Amniotic epithelial cell (primary cell): Measurements from ENCODE around the gene MYMX.
A peak's percentile ranks its signal among the peaks of the same experiment; 100 is the strongest.
"Not testable (repeated sequence)": the region's sequence is repeated elsewhere in the genome, so short reads cannot be mapped to it uniquely, and the experiment has no call there.

Experiments used
- DNase-seq: peaks from one replicate; pipeline ENCODE4 v3.0.0-alpha.2; 2010; ENCODE audit warnings: low read depth

Gene MYMX

DNA sequence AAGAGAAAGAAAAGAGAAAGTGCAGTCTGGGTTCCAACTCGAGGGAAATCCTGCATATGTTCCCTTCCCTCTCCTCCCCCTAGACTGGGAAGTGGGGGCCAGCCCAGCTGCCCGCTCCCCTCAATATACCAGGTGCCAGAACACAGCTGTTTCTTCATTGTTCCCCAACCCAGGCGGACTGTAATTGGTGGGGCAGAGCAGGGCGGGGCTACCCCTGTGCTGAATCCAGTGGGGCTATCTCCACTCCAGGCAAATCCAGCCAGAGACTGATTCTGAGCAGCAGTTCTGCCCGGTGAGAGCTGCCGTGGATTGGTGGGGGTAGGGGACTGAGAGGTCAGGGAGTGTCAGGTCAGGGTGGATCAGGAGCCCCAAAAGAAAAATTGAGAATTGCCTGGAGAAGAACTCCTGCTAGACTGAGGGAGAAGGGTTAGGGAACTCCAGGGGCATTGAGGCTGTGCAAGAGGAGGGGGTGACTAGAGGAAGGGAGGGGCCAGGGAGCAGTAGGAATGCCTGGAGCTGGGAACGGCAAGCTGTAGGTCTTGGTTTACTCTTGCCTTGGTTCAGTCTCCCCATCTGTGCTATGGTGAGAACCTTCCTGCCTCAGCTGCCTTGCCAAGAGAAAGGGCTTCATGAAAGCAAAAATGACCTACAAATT lies at the start of gene MYMX:
Gene MYMX, plus strand, starts transcription at position 250 of the 655 bp plus-strand sequence. CDS start 546 bp downstream, outside the sequence.
- DNase-seq, result no peak

DNA sequence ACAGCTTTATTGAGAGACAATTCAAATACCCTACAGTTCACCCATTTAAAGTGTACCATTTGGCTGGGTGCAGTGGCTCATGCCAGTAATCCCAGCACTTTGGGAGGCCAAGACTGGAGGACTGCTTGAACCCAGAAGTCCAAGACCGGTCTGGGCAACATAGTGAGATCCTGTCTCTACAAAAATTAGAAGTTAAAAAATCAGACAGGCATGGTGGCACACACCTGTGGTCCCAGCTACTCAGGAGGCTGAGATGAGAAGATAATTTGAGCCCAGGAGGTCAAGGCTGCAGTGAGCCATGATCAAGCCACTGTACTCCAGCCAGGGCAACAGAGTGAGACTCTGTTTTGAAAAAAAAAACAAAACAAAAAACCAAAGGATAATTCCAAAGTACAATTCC lies 49.2 kb upstream of the MYMX start:
- no peak for DNase-seq

DNA sequence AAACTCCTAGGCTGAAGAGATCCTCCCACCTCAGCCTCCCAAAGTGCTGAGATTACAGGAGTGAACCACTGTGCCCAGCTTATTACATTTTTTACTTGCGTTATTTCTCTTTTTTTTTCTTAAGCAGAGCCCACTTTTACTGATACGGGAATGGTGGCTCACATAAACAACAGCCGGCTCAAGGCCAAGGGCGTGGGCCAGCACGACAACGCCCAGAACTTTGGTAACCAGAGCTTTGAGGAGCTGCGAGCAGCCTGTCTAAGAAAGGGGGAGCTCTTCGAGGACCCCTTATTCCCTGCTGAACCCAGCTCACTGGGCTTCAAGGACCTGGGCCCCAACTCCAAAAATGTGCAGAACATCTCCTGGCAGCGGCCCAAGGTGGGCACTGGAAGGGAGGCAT lies 47.6 kb upstream of the MYMX start:
- DNase-seq, result no peak

DNA sequence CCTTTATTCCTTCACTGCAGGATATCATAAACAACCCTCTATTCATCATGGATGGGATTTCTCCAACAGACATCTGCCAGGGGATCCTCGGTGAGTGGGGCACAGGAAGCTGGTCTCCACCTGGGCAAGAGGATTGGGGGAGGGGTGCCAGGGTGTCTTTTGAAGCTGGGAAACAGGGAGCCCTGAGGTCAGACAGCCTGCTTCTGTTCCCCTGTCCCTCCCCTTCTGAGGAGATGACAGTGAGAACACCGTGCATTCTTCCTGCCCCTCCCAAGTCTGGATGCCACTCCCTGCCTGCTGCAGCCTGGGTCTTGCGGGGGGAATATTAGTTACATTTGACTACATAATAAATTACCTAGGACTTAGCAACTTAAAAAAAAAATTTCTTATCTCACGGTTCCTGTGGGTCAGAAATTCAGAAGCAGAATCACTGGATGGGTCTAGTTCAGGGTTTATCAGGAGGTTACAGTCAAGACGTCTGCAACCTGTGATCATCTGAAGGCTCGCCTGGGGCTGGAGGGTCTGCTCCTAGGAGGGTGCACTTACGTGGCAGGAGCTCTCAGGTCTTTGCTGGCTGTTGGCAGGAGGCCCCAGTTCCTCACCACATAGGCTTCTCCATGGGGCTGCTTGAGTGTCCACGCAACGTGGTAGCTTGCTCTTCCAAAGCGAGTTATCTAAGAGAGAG lies 46.7 kb upstream of the MYMX start:
- DNase-seq, result no peak

DNA sequence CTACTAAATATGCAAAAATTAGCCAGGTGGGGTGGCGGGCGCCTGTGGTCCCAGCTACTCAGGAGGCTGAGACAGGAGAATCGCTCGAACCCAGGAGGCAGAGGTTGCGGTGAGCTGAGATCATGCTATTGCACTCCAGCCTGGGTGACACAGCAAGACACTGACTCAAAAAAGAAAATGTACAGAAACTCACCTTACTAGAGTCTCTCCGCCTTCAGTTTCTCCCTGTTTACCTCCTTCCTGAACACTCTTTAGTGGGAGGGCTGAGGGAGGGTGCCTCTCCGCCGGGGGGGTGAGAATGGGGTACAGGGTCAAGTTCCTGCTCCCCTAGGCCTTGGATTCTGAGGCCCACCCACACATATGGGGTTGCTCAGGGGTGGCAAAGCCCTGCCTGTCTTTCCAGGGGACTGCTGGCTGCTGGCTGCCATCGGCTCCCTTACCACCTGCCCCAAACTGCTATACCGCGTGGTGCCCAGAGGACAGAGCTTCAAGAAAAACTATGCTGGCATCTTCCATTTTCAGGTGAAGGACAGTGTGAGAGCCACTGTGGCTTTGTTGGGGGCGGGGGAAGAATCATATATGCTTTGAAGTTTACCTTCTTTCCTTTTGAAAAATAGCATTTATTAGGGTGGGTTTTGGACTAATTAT lies 44.7 kb upstream of the MYMX start:
- no peak for DNase-seq

DNA sequence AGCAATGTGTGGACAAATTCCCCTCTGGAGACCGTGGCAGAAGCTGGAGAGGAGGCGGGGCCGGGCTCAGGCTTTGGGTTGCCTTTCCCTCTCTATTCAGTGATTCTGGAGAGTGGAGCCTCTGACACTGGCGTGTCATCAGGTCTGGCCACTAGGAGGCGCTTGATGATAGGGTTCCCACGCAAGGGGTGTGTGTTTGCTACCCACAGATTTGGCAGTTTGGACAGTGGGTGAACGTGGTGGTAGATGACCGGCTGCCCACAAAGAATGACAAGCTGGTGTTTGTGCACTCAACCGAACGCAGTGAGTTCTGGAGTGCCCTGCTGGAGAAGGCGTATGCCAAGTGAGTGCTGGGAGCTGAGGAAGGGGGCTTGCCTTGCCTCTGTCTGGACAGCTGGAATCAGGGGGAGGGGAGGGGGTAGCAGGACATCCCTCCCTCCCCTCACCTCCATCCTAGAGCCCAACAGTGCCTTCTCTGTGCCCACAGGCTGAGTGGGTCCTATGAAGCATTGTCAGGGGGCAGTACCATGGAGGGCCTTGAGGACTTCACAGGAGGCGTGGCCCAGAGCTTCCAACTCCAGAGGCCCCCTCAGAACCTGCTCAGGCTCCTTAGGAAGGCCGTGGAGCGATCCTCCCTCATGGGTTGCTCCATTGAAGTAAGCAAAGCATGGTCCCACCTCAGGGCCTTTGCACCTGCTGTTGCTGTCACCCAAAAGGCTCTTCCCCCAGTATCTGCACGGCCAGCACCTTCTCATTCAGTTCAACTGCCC lies 43.8 kb upstream of the MYMX start:
- peak; percentile 65 for DNase-seq

DNA sequence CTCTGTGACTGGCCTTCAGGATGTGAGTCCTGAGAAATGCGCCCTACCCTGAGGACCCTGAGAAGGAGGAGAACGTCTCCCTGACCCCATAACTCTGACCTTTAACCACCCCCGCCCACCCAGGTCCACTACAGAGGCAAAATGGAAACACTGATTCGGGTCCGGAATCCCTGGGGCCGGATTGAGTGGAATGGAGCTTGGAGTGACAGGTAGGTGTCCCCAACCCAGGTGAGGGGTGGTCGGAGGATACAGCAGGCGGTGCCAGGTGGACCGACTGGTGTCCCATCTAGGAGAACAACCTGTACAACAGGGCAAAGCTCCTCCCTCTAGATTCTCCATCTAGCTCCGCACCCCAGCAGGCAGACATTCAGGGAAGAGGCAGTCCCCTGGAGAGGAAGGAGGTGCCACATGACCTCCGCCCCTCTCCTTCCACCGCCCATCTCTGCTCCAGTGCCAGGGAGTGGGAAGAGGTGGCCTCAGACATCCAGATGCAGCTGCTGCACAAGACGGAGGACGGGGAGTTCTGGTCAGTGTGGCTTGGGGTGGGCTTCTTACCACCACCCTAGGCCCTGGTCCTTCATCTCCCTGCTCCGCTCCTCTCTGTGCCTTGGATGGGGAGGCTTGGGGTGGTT lies 40.5 kb upstream of the MYMX start:
- DNase-seq, result no peak

DNA sequence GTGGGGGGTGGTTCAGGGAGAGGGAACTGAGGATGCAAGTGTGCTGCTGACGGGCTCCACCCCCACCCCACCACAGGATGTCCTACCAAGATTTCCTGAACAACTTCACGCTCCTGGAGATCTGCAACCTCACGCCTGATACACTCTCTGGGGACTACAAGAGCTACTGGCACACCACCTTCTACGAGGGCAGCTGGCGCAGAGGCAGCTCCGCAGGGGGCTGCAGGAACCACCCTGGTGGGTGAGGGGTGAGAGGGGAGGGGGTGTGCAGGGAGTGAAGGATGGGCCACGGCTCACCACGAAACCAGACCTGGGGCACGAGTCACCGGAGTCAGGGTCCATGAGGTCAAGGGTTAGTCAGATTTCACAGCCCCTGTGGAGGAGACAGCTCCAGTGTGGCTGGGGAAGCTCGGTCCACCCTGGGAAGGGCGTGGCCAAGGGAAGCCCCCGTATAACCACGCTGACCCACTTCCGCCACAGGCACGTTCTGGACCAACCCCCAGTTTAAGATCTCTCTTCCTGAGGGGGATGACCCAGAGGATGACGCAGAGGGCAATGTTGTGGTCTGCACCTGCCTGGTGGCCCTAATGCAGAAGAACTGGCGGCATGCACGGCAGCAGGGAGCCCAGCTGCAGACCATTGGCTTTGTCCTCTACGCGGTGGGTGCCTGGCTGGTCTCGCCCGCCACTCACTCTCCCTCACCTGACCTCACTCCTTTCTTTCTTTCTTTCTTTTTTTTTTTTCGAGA lies 39.8 kb upstream of the MYMX start:
- DNase-seq, result no peak

DNA sequence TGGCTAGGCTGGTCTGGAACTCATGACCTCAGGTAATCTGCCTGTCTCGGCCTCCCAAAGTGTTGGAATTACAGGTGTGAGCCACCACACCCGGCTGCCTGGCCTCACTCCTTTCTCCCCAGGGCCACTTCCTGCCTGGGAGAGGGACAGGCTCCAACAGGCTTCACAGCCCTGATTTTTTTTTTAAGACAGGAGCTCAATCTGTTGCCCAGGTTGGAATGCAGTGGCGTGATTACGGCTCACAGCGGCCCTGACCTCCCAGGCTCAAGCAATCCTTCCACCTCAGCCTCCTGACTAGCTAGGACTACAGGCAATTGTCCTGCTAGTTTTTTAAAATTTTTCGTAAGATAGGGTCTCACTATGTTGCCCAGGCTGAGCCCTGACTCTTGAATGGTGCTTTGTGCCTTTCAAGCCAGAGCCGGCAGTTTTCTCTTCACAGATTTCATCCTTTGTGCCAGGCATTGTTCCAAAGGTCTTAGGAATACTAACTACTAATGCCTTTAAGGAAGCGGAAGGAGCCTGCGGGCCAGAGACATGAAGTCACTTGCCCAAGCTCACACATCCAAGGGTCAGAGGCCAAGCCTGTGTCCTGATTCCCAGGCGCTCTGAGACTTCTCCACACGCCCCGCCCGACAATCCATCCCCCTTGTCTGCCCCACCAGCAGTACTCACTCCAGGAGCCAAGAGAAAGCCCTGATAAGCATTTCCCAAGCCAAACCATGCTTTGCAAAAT lies 38.9 kb upstream of the MYMX start:
- peak; percentile 97 for DNase-seq

DNA sequence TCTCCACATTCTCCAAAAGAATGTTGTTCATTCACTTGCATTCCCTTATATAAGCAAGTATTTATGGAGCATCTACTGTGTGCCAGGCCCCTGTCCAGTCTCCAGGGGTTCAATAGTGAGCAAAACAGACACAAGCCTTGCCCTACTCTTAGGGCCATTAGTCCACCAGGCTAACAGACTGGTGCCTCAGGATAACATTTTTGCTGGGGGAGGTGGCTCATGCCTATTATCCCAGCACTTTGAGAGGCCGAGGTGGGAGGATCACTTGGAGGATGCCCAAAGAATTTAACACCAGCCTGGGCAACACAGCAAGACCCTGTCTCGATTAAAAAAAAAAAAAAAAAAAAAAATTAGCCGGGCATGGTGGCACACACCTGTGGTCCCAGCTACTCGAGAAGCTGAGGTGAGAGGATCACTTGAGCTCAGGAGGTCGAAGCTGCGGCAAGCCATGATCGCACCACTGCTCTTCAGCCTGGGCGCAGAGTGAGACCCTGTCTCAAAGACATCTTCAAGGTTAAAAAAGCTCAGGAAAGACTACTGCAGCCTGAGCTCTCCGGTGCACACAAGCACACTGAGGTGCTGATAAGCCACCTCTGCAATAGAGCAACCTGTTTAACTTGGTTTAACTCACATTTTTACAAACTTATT lies 38.2 kb upstream of the MYMX start:
- DNase-seq, result no peak

DNA sequence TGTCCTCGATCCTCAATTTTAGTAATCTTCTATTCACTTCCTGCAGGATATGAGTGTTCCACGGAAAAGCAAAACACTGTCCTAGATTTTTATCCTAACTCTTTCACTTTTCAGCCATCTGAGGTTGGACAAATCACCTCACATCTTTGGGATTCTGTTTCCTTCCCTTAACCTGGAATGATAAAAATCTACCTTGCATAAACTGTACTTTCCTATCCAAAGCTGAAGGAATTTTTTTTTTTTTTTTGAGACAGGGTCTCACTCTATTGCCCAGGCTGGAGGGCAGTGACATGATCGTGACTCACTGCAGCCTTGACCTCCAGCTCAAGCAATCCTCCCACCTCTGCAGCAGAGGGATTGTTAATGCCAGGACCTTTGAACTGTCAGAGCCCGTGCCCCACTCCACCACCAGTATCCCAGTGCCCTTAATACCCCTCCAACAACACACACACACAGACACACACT lies 37.6 kb upstream of the MYMX start:
- peak; percentile 13 for DNase-seq

DNA sequence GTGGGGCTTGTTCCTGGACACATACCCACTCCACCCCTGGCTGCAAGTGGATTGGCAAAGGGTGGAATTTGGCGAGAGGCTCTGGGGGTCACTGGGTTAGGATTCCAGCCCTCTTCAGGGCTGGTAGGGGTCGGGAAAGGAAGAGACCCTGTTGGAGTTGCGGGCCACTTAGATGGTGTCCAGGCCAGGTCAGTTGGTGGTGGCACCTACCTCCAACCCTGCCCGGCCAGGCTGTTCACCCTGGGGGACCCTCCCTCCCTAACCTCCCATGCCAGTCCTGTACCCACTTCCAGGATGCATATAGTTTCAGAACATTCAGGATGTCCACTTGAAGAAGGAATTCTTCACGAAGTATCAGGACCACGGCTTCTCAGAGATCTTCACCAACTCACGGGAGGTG lies 37.1 kb upstream of the MYMX start:
- no peak for DNase-seq

DNA sequence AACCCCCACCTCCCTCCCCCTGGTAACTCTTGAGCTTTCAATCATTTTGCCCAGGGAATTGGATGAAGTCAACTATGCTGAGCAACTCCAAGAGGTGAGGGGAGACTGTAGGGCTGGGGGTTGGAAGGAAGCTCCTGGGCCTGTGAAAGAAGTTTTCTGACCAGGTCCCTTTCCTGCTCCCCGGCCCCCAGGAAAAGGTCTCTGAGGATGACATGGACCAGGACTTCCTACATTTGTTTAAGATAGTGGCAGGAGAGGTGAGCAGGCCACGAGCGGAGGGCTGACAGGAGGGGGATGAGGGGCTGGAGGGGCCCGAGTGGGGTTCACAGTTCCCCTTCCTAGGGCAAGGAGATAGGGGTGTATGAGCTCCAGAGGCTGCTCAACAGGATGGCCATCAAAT lies 36.3 kb upstream of the MYMX start:
- no peak for DNase-seq

DNA sequence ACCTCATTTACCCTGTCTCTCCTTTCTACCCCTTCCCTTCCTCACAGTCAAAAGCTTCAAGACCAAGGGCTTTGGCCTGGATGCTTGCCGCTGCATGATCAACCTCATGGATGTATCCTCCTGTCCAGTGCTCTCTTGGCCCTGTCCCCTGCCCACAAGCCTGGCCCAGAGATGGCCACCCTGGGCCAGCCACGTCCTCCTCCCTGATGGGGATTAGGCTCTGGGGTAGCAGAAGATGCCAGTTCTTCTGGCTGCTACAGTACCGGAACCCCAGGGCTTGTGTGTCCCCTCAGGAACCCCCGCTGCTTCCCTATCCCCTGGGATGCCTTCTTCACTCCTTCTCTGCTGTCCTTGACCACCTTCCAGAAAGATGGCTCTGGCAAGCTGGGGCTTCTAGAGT lies 35.8 kb upstream of the MYMX start:
- DNase-seq, result no peak

DNA sequence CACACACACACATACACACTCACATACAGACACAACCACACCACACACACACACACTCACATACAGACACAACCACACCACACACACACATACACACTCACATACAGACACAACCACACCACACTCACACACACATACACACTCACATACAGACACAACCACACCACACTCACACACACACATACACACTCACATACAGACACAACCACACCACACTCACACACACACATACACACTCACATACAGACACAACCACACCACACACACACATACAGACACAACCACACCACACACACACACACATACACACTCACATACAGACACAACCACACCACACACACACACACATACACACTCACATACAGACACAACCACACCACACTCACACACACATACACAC lies 34.9 kb upstream of the MYMX start:
- DNase-seq, result not testable (repeated sequence)

DNA sequence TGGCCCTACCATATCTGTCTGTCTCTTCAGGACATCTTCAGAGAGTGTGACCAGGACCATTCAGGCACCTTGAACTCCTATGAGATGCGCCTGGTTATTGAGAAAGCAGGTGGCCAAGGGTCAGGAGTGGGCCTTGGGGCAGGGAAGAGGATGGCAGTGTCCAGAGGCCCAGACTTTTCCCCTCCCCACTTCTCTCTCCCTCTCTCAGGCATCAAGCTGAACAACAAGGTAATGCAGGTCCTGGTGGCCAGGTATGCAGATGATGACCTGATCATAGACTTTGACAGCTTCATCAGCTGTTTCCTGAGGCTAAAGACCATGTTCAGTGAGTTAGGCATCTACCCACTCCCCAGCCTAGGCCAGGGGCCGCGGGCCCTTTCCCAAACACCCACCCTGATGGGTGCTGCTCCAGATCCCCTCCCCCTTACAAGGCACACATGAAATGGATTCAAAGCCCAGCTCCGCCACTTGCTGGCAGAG lies 33.8 kb upstream of the MYMX start:
- DNase-seq, result no peak

DNA sequence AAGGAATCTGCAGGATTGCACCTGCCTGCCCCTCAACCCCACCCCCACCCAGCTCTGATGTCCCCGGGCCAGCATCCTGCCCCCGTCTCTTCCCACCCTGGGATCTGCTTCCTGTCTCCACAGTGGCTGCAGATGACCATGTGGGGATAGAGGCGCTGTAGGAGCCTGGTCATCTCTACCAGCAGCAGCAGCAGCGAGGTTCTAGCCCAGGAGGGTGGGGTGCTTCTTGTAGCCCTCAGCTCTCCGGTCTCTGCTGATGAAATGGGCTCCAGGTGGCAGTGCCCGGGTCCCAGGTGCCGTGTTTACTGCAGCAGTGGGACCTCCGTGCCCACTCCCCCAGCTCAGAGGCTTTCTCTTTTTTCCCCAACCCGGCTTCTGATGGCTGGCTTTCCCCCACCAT lies 32.9 kb upstream of the MYMX start:
- DNase-seq, result no peak

DNA sequence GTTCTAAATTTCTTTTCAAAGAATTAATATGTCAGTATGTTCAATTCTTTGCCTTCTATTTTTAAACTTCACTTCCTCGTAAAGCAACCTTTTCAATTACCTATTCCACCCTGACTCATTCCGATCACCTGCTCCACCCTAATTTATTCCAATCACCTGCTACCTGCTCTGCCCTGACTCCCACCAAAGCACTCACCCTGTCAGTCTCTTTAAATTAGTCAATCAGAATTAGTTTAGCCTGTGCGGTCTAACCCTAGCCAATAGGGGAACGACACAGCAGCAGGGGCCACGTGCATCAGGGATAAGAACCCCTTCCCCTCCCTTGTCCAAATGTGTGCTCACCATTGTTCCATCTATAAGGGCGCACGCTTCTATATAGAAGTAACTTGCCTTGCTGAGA lies 31.4 kb upstream of the MYMX start:
- not testable (repeated sequence) for DNase-seq

DNA sequence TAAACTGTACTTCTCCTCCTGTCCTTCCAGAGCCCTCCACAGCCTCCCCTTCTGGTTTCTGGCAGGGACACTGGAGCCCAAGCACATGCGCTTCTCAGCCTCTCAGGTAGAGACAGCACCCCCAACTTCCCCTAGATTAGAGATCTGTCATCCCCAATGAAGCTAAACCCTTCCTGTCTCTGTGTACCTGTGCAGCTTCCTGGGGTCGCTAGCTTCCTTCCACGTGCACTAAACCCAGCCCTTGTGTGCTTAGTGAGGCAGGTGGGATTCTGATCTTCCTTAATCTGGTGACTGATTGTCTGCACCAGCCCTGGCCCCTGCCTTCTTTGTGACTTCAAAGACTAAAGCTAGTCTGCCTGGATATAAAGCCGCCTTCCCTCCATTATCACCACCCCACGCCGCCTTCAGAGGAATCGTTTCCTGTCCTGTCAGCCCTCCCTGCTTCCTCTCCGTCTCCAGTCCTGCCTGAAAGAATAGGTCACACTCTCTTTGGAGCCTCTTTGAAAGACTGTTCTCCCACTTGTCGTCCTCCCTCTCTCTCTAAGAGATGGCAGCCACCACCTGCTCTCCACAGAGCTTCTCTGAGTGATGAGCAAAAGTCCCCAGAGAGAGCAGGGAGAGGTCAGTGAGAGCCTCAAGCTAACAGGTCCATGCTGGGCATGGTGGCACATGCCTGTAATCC lies 30.6 kb upstream of the MYMX start:
- DNase-seq, result no peak
